Breast epithelium (tissue), 4 donors: ENCODE results near the gene SIGLEC14. TPM values are rescaled to one million over a fixed set of nuclear protein-coding genes. Genes with fewer than 3 reads are reported as not detected.
"Not testable (repeated sequence)": the region's sequence is repeated elsewhere in the genome, so short reads cannot be mapped to it uniquely, and the experiment has no call there.

ENCODE experiments used
- DNase-seq, 2 donors: peaks; one replicate each; pipeline ENCODE4 v3.0.0-alpha.2; 2019; ENCODE audit warnings: low spot score in 2 of 2
- H3K27ac ChIP-seq, 2 donors: fragments of 200-600 bp; sonication (generic) in 1 of 2; one replicate each; pipeline ENCODE4 v1.5.1; 2016 to 2019; ENCODE audit warnings: mild to moderate bottlenecking in 1 of 2
- H3K27me3 ChIP-seq, 2 donors: fragments of 200-600 bp; sonication (generic) in 1 of 2; one replicate each; pipeline versions ENCODE4 v1.5.1 to v1.6.0; 2017 to 2019; ENCODE audit warnings: control low read depth in 1 of 2, mild to moderate bottlenecking in 1 of 2
- H3K36me3 ChIP-seq: fragments of 200-600 bp; one replicate; pipeline ENCODE4 v1.5.1; 2019
- H3K4me1 ChIP-seq, 2 donors: fragments of 200-600 bp; sonication (generic); one replicate each; pipeline ENCODE4 v1.5.1; 2016 to 2019; ENCODE audit warnings: control low read depth in 1 of 2
- H3K4me3 ChIP-seq, 3 donors: fragments of 200-600 bp; sonication (generic); 1 replicate in 2 of 3; 2 replicates in 1 of 3; pipeline ENCODE4 v1.5.1; 2016 to 2019; ENCODE audit warnings: mild to moderate bottlenecking in 3 of 3, moderate library complexity in 2 of 3
- H3K9me3 ChIP-seq, 2 donors: fragments of 200-600 bp; sonication (generic) in 1 of 2; one replicate each; pipeline ENCODE4 v1.5.1; 2016 to 2019; ENCODE audit warnings: control low read depth in 1 of 2
- POLR2A ChIP-seq: fragments of 450-650 bp; IDR thresholded peaks from one replicate; pipeline ENCODE4 v1.6.1; 2016; ENCODE audit warnings: antibody characterized with exemption, mild to moderate bottlenecking, moderate library complexity
- POLR2AphosphoS5 ChIP-seq, 3 donors: sonication (generic); formaldehyde crosslinking; IDR thresholded peaks; one replicate each; pipeline ENCODE4 v1.6.1; 2017; ENCODE audit warnings: antibody characterized with exemption in 3 of 3
- intact Hi-C: fragments of 100-400 bp; cut with DNase I; formaldehyde crosslinking; loops from one replicate; pipeline ENCODE4 v1.15.1; 2023; ENCODE audit warnings: low total_unique reads
- total RNA-seq, 3 donors: library from RNA; depleted of rRNA; stranded (reverse); fragments of >200 nt; gene quantifications; one replicate each; pipeline ENCODE4 v1.1.0, GENCODE V29; 2016
- TF ChIP-seq, protein P1 (sequence below), 3 donors: fragments of 450-650 bp; IDR thresholded peaks; one replicate each; pipeline ENCODE4 v1.5.1; 2016 to 2017; ENCODE audit warnings: antibody characterized with exemption in 3 of 3, mild to moderate bottlenecking in 3 of 3, moderate library complexity in 3 of 3

The SIGLEC14 gene
- total RNA-seq, 3 donors from 2014 or later = 2.0 to 5.9 TPM; not detected in 1

GRCh38 chr19:51641648-51642047 is 5.0 kb downstream of the SIGLEC14 start:
- no peaks in the 10 kb centered on the region for H3K9me3 ChIP-seq
- no peak for DNase-seq
- no peak overlapping the region for H3K27ac ChIP-seq
- H3K4me1 ChIP-seq = no peaks in the 10 kb centered on the region
- intact Hi-C loops = no loop called here
- no peaks in the 10 kb centered on the region for H3K27me3 ChIP-seq
- no peaks in the 10 kb centered on the region for H3K36me3 ChIP-seq
- H3K4me3 ChIP-seq = no peak overlapping the region
- no peak for TF ChIP-seq POLR2A
- TF ChIP-seq, protein P1, sequence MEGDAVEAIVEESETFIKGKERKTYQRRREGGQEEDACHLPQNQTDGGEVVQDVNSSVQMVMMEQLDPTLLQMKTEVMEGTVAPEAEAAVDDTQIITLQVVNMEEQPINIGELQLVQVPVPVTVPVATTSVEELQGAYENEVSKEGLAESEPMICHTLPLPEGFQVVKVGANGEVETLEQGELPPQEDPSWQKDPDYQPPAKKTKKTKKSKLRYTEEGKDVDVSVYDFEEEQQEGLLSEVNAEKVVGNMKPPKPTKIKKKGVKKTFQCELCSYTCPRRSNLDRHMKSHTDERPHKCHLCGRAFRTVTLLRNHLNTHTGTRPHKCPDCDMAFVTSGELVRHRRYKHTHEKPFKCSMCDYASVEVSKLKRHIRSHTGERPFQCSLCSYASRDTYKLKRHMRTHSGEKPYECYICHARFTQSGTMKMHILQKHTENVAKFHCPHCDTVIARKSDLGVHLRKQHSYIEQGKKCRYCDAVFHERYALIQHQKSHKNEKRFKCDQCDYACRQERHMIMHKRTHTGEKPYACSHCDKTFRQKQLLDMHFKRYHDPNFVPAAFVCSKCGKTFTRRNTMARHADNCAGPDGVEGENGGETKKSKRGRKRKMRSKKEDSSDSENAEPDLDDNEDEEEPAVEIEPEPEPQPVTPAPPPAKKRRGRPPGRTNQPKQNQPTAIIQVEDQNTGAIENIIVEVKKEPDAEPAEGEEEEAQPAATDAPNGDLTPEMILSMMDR (IDR thresholded peaks at IDR 0.05) = no peak
- no peak for TF ChIP-seq POLR2AphosphoS5 (IDR thresholded peaks at IDR 0.05)

DNA sequence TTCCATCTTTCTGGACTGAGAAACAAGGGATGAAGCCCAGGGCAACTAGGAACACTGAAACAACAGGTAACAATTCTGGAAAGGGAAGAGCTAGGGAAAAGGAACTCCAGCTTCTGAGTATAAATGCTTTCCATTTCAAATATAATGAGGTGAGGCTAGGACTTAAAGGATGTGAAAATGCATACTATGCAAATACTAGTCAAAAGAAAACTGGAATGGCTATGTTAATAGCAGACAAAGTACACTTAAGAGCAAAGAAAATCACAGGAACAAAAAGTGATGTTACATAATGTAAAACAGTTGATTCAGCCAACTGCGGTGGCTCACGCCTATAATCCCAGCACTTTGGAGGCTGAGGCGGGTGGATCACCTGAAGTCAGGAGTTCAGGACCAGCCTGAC is 6.2 kb downstream of the SIGLEC14 start:
- intact Hi-C loops = no loop called here
- Histone ChIP-seq H3K4me3 (no peak overlapping the region), H3K36me3 (no peaks in the 10 kb centered on the region), H3K9me3 (no peaks in the 10 kb centered on the region), H3K4me1 (no peaks in the 10 kb centered on the region), H3K27ac (no peak overlapping the region), H3K27me3 (no peaks in the 10 kb centered on the region)
- TF ChIP-seq POLR2A (no peak), POLR2AphosphoS5 (IDR thresholded peaks at IDR 0.05) (no peak)
- TF ChIP-seq, protein P1 (IDR thresholded peaks at IDR 0.05) = no peak
- no peak for DNase-seq

DNA sequence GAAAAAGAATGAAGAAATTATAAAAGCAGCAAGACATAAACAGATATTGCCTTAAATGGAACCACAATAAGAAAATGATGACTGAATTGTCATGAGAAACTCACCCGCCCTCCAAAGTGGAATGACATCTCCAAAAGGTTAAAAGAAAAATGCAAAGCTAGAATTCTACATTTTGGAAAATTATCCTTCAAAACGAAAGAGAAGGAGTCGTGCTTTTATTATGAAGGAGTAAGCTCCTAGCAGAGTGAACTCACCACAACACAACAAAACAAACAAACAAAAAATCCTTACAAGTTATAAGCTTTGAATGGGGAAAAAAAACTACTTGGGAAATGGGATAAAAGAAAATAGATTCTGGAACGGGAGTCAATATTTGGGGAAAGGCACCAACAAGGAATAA is 6.7 kb downstream of the SIGLEC14 start:
- DNase-seq = no peak
- H3K4me3 ChIP-seq = no peak overlapping the region
- no peaks in the 10 kb centered on the region for H3K36me3 ChIP-seq
- H3K4me1 ChIP-seq = no peaks in the 10 kb centered on the region
- intact Hi-C loops = no loop called here
- H3K27me3 ChIP-seq = no peaks in the 10 kb centered on the region
- TF ChIP-seq, protein P1 (IDR thresholded peaks at IDR 0.05) = no peak
- no peak for TF ChIP-seq POLR2A
- no peak overlapping the region for H3K27ac ChIP-seq
- H3K9me3 ChIP-seq = no peaks in the 10 kb centered on the region

DNA sequence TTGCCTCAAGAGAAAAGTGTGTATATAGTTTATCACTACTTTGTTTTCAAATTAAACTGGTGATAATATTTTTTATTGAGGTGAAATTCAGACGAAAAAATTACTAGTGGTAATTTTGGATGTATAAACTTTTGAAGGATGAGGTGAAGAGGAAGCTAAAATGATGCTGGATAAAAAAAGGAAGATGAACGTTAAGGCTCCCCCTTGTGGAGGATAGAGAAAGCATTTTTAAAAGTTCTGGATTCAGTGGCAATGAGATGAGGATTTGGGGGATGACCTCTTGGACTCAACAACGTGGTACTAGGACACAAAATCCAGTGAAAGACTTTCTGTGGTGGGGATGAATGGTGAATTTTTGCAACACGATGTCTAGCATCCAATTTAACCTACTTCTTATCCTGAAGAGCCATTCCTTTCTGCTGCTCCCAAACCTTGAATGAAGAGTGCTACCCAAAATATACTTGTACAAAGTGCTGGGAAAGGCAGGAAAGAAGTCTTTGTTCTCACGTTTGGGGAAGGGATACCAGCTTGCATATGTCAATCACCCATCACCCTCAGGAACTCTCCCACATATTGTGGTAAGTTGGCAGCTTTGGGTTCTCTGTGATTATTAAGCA is 9.2 kb downstream of the SIGLEC14 start:
- Histone ChIP-seq H3K4me3 (no peak overlapping the region), H3K27me3 (no peaks in the 10 kb centered on the region), H3K36me3 (no peaks in the 10 kb centered on the region), H3K9me3 (no peaks in the 10 kb centered on the region), H3K4me1 (no peaks in the 10 kb centered on the region), H3K27ac (no peak overlapping the region)
- TF ChIP-seq, protein P1 (IDR thresholded peaks at IDR 0.05) = peak in 1 of 3 donors; percentile 33
- no peak for TF ChIP-seq POLR2AphosphoS5 (IDR thresholded peaks at IDR 0.05)
- intact Hi-C loops = no loop called here
- DNase-seq = no peak

GRCh38 chr19:51632126-51632525 is 14.5 kb downstream of the SIGLEC14 start:
- intact Hi-C loops = no loop called here
- Histone ChIP-seq H3K4me3 (no peak overlapping the region), H3K36me3 (no peaks in the 10 kb centered on the region), H3K27ac (no peak overlapping the region), H3K4me1 (no peaks in the 10 kb centered on the region), H3K9me3 (no peaks in the 10 kb centered on the region), H3K27me3 (peaks cover 0 to 11% of the 10 kb centered on the region in 2 donors)
- no peak for DNase-seq
- TF ChIP-seq POLR2A (no peak), POLR2AphosphoS5 (IDR thresholded peaks at IDR 0.05) (no peak)
- TF ChIP-seq, protein P1 (IDR thresholded peaks at IDR 0.05) = no peak

DNA sequence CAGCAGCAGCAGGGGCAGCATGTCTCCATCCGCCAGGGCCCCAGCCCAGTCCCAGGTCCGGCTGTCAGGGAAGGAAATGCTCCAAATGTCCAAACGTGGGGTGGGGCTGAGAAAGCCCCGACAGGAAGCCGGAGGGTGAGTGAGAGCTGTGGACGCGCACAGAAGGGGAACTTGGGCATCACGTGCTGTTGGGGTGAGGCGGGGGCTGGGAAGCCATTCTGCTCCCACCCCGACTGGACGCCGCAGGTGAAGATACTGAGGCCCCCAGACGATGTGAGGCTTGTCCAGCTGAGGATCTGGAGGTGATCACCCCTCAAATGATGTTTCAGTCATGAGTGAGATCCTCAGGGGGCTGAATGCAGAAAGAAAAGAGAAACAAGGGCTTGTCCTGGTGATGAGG is 16.3 kb downstream of the SIGLEC14 start, which contains the start of gene SIGLEC5:
TSS of gene SIGLEC5 (minus strand) at position 87 of the 400 bp plus-strand sequence. CDS start at position 21, 66 bp downstream.
- not testable (repeated sequence) for H3K27ac ChIP-seq, H3K4me3 ChIP-seq
- H3K27me3 ChIP-seq = peaks cover 0 to 21% of the 10 kb centered on the region in 2 donors

More for the DNA sequence above, 16.3 kb downstream of the SIGLEC14 start, which contains the start of gene SIGLEC5:
- H3K9me3 ChIP-seq, H3K4me1 ChIP-seq, DNase-seq, intact Hi-C loops, H3K36me3 ChIP-seq: not testable (repeated sequence)
